GM13977 (cell line): ENCODE data around the gene HCST.

ENCODE experiments used
- DNase-seq: peaks from one replicate; pipeline ENCODE4 v3.0.0; 2012; ENCODE audit warnings: low spot score
- in situ Hi-C: fragments of 300-500 bp; cut with MboI; formaldehyde crosslinking; loops from one replicate; pipeline ENCODE4 v1.12.0; 2022; ENCODE audit warnings: low sequenced_read_pairs, low pct_unique_long_range_greater_than_20kb, mixed read lengths, inconsistent platforms; ENCODE audit not compliant: unreplicated experiment
- TF ChIP-seq, protein P1 (sequence below): IDR thresholded peaks from 2 replicates; pipeline ENCODE4 v1.5.1; 2012; ENCODE audit warnings: mild to moderate bottlenecking, control low read depth; ENCODE audit not compliant: insufficient read depth; ENCODE audit errors: extremely low read depth, missing control alignments

Gene HCST

GRCh38 chr19:35897706-35898451 lies 4.5 kb upstream of the HCST start:
- TF ChIP-seq, protein P1, sequence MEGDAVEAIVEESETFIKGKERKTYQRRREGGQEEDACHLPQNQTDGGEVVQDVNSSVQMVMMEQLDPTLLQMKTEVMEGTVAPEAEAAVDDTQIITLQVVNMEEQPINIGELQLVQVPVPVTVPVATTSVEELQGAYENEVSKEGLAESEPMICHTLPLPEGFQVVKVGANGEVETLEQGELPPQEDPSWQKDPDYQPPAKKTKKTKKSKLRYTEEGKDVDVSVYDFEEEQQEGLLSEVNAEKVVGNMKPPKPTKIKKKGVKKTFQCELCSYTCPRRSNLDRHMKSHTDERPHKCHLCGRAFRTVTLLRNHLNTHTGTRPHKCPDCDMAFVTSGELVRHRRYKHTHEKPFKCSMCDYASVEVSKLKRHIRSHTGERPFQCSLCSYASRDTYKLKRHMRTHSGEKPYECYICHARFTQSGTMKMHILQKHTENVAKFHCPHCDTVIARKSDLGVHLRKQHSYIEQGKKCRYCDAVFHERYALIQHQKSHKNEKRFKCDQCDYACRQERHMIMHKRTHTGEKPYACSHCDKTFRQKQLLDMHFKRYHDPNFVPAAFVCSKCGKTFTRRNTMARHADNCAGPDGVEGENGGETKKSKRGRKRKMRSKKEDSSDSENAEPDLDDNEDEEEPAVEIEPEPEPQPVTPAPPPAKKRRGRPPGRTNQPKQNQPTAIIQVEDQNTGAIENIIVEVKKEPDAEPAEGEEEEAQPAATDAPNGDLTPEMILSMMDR, result no peak
- no peak for DNase-seq
- in situ Hi-C loops, result no loop called here

DNA sequence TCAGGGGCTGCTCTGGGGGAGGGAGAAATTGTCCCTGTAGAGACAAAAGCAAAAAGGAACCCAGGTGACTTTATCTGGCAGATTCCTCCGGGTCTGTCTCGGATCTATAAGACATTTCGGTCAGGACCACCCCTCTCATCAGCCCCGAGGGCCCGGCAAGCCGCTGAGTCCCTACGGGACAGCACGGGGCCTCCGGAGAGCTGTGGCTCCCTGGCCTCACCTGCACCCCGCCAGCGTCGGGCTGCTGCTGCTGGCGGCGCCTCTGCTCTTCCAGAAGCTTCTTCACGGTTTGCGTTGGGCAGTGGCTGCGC lies 3.9 kb upstream of the HCST start:
- in situ Hi-C loops, result no loop called here
- no peak for DNase-seq
- TF ChIP-seq, protein P1, result no peak

DNA sequence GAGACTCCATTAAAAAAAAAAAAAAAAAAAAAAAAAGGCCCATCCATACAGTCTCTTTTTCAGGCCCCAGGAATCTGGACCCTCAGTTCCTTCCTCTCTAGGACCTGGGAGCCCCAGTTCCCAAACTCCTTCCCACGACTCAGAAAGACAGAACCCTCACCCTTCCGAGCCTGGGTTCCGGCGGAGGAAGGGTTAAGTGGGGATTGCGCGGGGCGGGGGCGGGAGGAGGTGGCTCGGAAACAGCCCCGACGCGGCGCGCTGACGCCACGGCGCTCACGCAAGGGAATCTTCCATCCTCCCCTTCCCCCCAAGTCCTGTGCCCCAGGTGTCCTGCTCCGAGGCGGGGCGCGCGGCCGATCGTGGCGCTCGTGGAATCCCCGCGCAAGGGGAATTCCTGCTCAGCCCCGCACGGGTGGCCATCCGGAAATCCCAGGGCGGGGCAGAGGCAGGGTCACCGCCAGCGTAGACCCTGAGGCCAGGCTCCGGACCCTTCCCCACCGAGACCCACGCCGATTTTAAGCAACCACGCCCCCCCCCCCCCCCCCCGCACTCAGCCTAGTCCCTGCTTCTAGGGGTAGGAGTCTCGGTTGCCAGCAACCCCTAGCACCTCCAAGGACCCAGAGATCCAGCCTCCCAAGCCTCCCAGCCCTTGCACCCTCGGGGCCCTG lies 2.6 kb upstream of the HCST start:
- in situ Hi-C loops, result no loop called here

GRCh38 chr19:35901055-35901644 lies 1.2 kb upstream of the HCST start:
- in situ Hi-C loops, result no loop called here
- DNase-seq, result no peak
- TF ChIP-seq, protein P1, result no peak

More for the DNA sequence above, 2.6 kb upstream of the HCST start:
- TF ChIP-seq, protein P1, result no peak
- DNase-seq, result peak; percentile 93

GRCh38 chr19:35902870-35903475 lies 644 bp downstream of the HCST start:
- TF ChIP-seq, protein P1, result no peak
- in situ Hi-C loops, result no loop called here
- DNase-seq, result no peak

- in situ Hi-C loops, result no loop called here
- DNase-seq, result peak; percentile 81
- TF ChIP-seq, protein P1, result no peak
Measured at GRCh38 chr19:35903550-35904179, 1.3 kb downstream of the HCST start.
